HepG2 (cell line): ENCODE data around the gene TYMS. TPM values are rescaled to one million over a fixed set of nuclear protein-coding genes. Genes with fewer than 3 reads are reported as not detected.

Experiments used
- ATAC-seq: fragments of 200-7000 bp; cut with Tn5 transposase; 3 replicates; pipeline ENCODE4 v1.9.1; 2020; ENCODE audit warnings: mild to moderate bottlenecking, moderate library complexity
- BruUV-seq: library from RNA; stranded (reverse); fragments of 400-500 nt; replicated peaks from 2 replicates; lab custom pipeline; 2021; lab: Mats Ljungman, UMichigan
- CTCF ChIA-PET: fragments of 300-600 bp; formaldehyde crosslinking; extraction: SDS; loops from one replicate; lab custom pipeline; 2021; ENCODE audit warnings: low total read pairs, inconsistent platforms, low intra/inter-chr PET ratio; lab: Yijun Ruan, JAX
- POLR2A ChIA-PET: fragments of 350-600 bp; sonication (Branson Sonifier 250); formaldehyde crosslinking; loops from one replicate; lab custom pipeline; 2020; ENCODE audit warnings: antibody characterized with exemption, inconsistent platforms; lab: Yijun Ruan, JAX
- DNase-seq: peaks from one replicate; pipeline ENCODE4 v3.0.0-alpha.2; 2015; ENCODE audit warnings: low spot score
- FAIRE-seq: peaks from 3 replicates; lab custom pipeline; 2011; peaks lifted over from hg19 to GRCh38; lab: Jason Lieb, UNC
- H2AFZ ChIP-seq: one replicate; pipeline ENCODE4 v1.6.1; 2011; ENCODE audit warnings: low read length, inconsistent platforms
- H3K27ac ChIP-seq: fragments of 300-600 bp; 3 replicates; pipeline ENCODE4 v1.8.0; 2011; ENCODE audit warnings: mixed run types, mild to moderate bottlenecking, mixed read lengths, low read length, inconsistent platforms; ENCODE audit not compliant: insufficient read depth; ENCODE audit errors: extremely low read length
- H3K27me3 ChIP-seq, 2 experiments: fragments of 200-600 bp in 1 of 2; 2 replicates in 1 of 2; 3 replicates in 1 of 2; pipeline versions ENCODE4 v1.6.0 to v1.8.0; 2011; ENCODE audit warnings: low read length in 2 of 2, mild to moderate bottlenecking in 2 of 2, moderate library complexity in 2 of 2, inconsistent platforms in 1 of 2; ENCODE audit not compliant: insufficient read depth in 2 of 2, control insufficient read depth in 1 of 2
- H3K36me3 ChIP-seq, 2 experiments: fragments of 200-600 bp in 1 of 2; replicated peaks in 1 of 2; 2 replicates in 1 of 2; 3 replicates in 1 of 2; pipeline versions ENCODE4 v1.5.1 to v1.8.0; 2011; ENCODE audit warnings: low read length in 2 of 2, inconsistent platforms in 1 of 2; ENCODE audit not compliant: insufficient read depth in 2 of 2, control insufficient read depth in 1 of 2
- H3K4me1 ChIP-seq: 2 replicates; pipeline ENCODE4 v1.5.1; 2012; ENCODE audit warnings: low read length, inconsistent platforms; ENCODE audit not compliant: insufficient read depth
- H3K4me2 ChIP-seq: 2 replicates; pipeline ENCODE4 v1.6.0; 2011; ENCODE audit warnings: low read depth, low read length, inconsistent platforms
- H3K4me3 ChIP-seq, 3 experiments: fragments of 200-600 bp in 1 of 3; sonication (generic), shearing (Covaris generic) in 1 of 3; replicated peaks in 1 of 3; 2 replicates each; pipeline ENCODE4 v1.5.1; 2011 to 2016; ENCODE audit warnings: low read length in 3 of 3, inconsistent platforms in 2 of 3, low read depth in 2 of 3, mild to moderate bottlenecking in 2 of 3, control low read depth in 1 of 3, mixed read lengths in 1 of 3; ENCODE audit not compliant: insufficient read depth in 1 of 3
- H3K79me2 ChIP-seq: one replicate; pipeline ENCODE4 v1.6.1; 2011; ENCODE audit warnings: low read length, inconsistent platforms; ENCODE audit not compliant: insufficient read depth
- H3K9ac ChIP-seq: 2 replicates; pipeline ENCODE4 v1.6.0; 2011; ENCODE audit warnings: mild to moderate bottlenecking, low read depth, low read length, inconsistent platforms; ENCODE audit not compliant: insufficient read depth
- H3K9me3 ChIP-seq: 2 replicates; pipeline ENCODE4 v1.5.1; 2012; ENCODE audit warnings: mild to moderate bottlenecking, low read length
- H4K20me1 ChIP-seq: 2 replicates; pipeline ENCODE4 v1.6.0; 2011; ENCODE audit warnings: inconsistent platforms, mild to moderate bottlenecking, low read length, moderate library complexity; ENCODE audit not compliant: insufficient read depth
- ETS1 ChIP-seq: sonication (generic); formaldehyde crosslinking; IDR thresholded peaks from 2 replicates; pipeline ENCODE4 v1.4.0; 2020; ENCODE audit warnings: missing genetic modification reagents
- KDM6A ChIP-seq: IDR thresholded peaks from 2 replicates; pipeline ENCODE4 v1.6.1; 2016; ENCODE audit warnings: low read depth
- POLR2AphosphoS5 ChIP-seq: IDR thresholded peaks from 2 replicates; pipeline ENCODE4 v1.6.1; 2012; ENCODE audit warnings: low read depth, low read length
- RARA ChIP-seq: IDR thresholded peaks from 2 replicates; pipeline ENCODE4 v1.6.1; 2016; ENCODE audit warnings: missing genetic modification reagents, missing compliant biosample characterization
- SKIL ChIP-seq: sonication (generic); formaldehyde crosslinking; IDR thresholded peaks from 2 replicates; pipeline ENCODE4 v1.8.0; 2022; ENCODE audit warnings: missing genetic modification reagents, mild to moderate bottlenecking, moderate library complexity, borderline replicate concordance
- WGBS: methylation state at CpG from one replicate; pipeline ENCODE4 v1.1.6; 2017; ENCODE audit warnings: low lambda C conversion rate; 5-methylcytosine and 5-hydroxymethylcytosine counted together
- in situ Hi-C: cut with HindIII; loops from 2 replicates; pipeline ENCODE4 v1.10.0; 2017; ENCODE audit warnings: low pct_unique_long_range_greater_than_20kb; ENCODE audit not compliant: extremely low pct_ligation_motif_present
- intact Hi-C: fragments of 100-400 bp; cut with micrococcal nuclease; formaldehyde crosslinking; loops from one replicate; pipeline ENCODE4 v1.10.0; 2022; ENCODE audit not compliant: unreplicated experiment
- polyA plus RNA-seq, 8 experiments: library from polyadenylated mRNA; depleted of rRNA in 3 of 8; stranded (reverse) in 7 of 8; unstranded in 1 of 8; fragments of >200 nt; fragmentation: Illumina TruSeq in 4 of 8; extraction: Trizol in 4 of 8; gene quantifications; 2 replicates each; pipeline versions ENCODE4 v1.2.1 to v1.2.3, GENCODE V29; 2011 to 2016; ENCODE audit warnings: low read depth in 4 of 8, missing spikeins in 1 of 8, mixed read lengths in 1 of 8; ENCODE audit not compliant: insufficient read depth in 1 of 8
- total RNA-seq, 5 experiments: library from RNA; depleted of rRNA; stranded (reverse); fragments of >200 nt; fragmentation: Illumina TruSeq; extraction: Trizol; gene quantifications; 2 replicates each; pipeline ENCODE4 v1.2.3, GENCODE V29; 2016; ENCODE audit warnings: low read depth in 1 of 5

Gene TYMS
- total and polyA plus RNA-seq, 2 of the 13 experiments (the other 11 are each of a cell fraction or from before 2014, with no cell fraction given): 80.1 to 106 TPM

GRCh38 chr18:650428-650858, 7.0 kb upstream of the TYMS start:
- Histone ChIP-seq H3K9ac (no peak overlapping the region), H3K27ac (no peak overlapping the region), H3K27me3 (no peaks in the 10 kb centered on the region), H4K20me1 (no peaks in the 10 kb centered on the region), H3K79me2 (peaks cover 19% of the 10 kb centered on the region), H3K4me2 (no peak overlapping the region), H3K4me3 (no peak overlapping the region), H3K4me1 (peaks cover 64% of the 10 kb centered on the region), H3K36me3 (no peaks in the 10 kb centered on the region), H3K9me3 (no peaks in the 10 kb centered on the region), H2AFZ (no peak overlapping the region)
- ATAC-seq: no peak
- TF ChIP-seq KDM6A (CRISPR knock-in tag) (no peak), SKIL (CRISPR knock-in tag) (no peak), POLR2AphosphoS5 (peak; percentile 14; the same call in 1 of the 2 replicates)
- no peak for DNase-seq
- POLR2A ChIA-PET: interaction anchor here (1.2 kb wide), 1 partner anchor 62 kb away, joined by 3 read pairs; the partner anchor contains the start of gene ENOSF1
- intact Hi-C loops: loop anchor here (10.0 kb wide), 1 partner anchor 184 kb away; no protein-coding TSS in a partner anchor
- 95% methylated on average over 6 of the region's 6 CpGs for WGBS
- FAIRE-seq: no peak
- no TSS peak for BruUV-seq
- CTCF ChIA-PET: no interaction called here
- in situ Hi-C loops: no loop called here

GRCh38 chr18:652131-652530, 5.3 kb upstream of the TYMS start:
- intact Hi-C loops: loop anchor here (10.0 kb wide), 1 partner anchor 183 kb away; no protein-coding TSS in a partner anchor
- in situ Hi-C loops: no loop called here
- Histone ChIP-seq H3K9me3 (no peaks in the 10 kb centered on the region), H3K4me1 (peaks cover 75% of the 10 kb centered on the region), H3K4me2 (no peak overlapping the region), H3K9ac (no peak overlapping the region), H4K20me1 (no peaks in the 10 kb centered on the region), H3K36me3 (no peaks in the 10 kb centered on the region), H3K27ac (peak overlapping the region; percentile 5), H3K4me3 (no peak overlapping the region), H3K27me3 (no peaks in the 10 kb centered on the region), H3K79me2 (peaks cover 33% of the 10 kb centered on the region), H2AFZ (no peak overlapping the region)
- 53% methylated on average over 4 of the region's 4 CpGs for WGBS
- no peak for ATAC-seq
- ChIA-PET CTCF (no interaction called here), POLR2A (no interaction called here)
- BruUV-seq: no TSS peak
- no peak for FAIRE-seq
- peak; percentile 51 for DNase-seq
- TF ChIP-seq ETS1 (CRISPR knock-in tag) (no peak), RARA (0 out of 2 replicates have a peak, but pooled peaks have one; percentile 9)
